GM21526 (cell line): ENCODE data around the gene ZIC1.

Experiments used
- ATAC-seq: cut with Tn5 transposase; IDR thresholded peaks from one replicate; pipeline ENCODE4 v1.9.1; 2021; ENCODE audit warnings: moderate library complexity; ENCODE audit not compliant: unreplicated experiment, low FRiP score

ZIC1 gene

GRCh38 chr3:147409143-147410115 lies at the start of gene ZIC1:
ZIC1 (plus strand) TSS chr3:147409365; CDS start chr3:147410113, 748 bp downstream.
- no peak for ATAC-seq

GRCh38 chr3:147360051-147360439 lies 49.1 kb upstream of the ZIC1 start:
- ATAC-seq: no peak

DNA sequence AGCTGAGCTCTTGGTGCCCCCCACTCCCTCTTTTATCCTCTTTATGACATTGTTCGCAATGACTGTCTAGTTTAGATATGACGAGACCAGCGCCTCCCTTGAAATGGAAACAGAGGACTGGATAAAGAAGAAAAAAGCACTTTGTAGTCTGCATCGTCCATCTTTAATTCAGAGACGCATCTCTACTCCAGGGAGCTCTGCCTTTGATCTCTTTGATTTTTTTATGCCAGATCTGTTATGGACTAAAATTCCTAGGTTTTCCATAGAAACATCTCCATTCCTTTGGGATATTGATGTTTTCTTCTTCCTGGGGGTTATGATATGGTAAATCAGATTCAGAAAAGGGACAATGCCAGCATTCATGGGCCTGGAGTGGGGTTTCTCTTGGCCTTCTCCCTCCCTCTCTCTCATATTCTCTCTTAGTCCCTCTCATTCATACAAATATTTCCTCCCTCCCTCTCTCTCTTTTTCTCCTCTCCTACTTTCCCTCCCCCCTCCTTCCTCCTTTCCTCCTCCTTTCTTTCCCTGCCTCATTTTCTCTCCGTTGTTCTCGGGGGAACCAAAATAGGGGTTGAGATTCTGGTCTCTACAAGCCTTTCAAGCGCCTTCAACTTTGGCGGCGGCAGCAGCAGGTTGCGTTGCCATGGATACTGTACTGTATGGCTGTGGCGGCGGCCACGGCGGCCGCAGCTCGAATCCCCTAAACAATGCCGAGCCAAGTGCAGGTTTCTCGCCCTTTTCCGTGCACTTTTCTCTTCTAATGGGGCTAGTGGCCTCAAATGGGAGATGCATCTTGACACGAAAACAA lies 48.3 kb upstream of the ZIC1 start:
- ATAC-seq: no peak

- ATAC-seq: peak; percentile 60
These were observed 47.4 kb upstream of the ZIC1 start for GRCh38 chr3:147361454-147362420.

GRCh38 chr3:147364771-147365170 lies 44.4 kb upstream of the ZIC1 start:
- no peak for ATAC-seq

- no peak for ATAC-seq
These were observed 43.7 kb upstream of the ZIC1 start for GRCh38 chr3:147365196-147366115.

DNA sequence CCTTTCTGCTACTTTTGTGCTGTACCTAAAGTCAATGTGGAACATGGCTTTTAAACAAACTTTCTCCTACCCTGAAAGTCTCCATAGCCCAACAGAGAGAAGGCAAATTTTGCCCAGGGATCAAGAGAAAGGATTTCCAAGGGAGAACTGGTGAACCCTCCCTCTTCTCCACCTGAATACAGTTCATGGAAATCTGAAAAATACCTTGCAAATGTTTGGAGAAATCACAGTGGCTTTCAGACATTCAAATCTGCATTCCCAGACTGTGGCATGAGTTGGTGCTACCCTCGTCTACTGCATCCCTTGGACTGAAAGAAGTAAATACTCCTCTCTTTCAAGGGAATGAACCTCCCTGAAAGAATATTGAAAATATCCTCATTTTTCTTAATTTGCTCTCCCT lies 41.5 kb upstream of the ZIC1 start:
- no peak for ATAC-seq

GRCh38 chr3:147368151-147368550 lies 41.0 kb upstream of the ZIC1 start:
- ATAC-seq: no peak

- no peak for ATAC-seq
These were observed 40.5 kb upstream of the ZIC1 start for GRCh38 chr3:147368561-147369221.

GRCh38 chr3:147369231-147369630 lies 39.9 kb upstream of the ZIC1 start:
- ATAC-seq: no peak

DNA sequence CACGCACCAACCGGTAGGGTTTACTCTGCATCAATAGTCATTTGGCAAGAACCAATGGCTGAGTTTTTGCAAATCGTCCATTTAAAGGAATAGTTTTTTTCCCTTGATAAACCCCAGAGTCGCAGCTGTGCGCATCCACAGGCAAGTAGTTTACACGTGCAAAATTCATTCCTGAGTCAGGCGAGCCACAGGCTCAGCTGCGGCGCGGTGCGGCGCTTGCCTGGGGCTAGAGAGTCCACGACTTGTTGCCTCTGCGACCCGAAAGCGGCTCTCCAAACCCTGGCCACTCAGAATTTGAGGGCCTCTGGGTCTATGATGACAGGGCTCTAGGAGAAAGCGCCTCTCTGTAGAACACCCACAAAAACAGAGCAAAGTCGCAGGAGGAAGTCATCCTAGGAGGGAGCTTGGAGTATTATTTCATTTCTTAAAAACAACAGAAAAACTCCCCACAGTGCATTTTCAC lies 39.5 kb upstream of the ZIC1 start:
- no peak for ATAC-seq

- no peak for ATAC-seq
These were observed 38.8 kb upstream of the ZIC1 start for GRCh38 chr3:147370349-147370748.

GRCh38 chr3:147371140-147371539 lies 38.0 kb upstream of the ZIC1 start:
- no peak for ATAC-seq

GRCh38 chr3:147371771-147372340 lies 37.3 kb upstream of the ZIC1 start:
- ATAC-seq: no peak

GRCh38 chr3:147372525-147373027 lies 36.6 kb upstream of the ZIC1 start:
- no peak for ATAC-seq

DNA sequence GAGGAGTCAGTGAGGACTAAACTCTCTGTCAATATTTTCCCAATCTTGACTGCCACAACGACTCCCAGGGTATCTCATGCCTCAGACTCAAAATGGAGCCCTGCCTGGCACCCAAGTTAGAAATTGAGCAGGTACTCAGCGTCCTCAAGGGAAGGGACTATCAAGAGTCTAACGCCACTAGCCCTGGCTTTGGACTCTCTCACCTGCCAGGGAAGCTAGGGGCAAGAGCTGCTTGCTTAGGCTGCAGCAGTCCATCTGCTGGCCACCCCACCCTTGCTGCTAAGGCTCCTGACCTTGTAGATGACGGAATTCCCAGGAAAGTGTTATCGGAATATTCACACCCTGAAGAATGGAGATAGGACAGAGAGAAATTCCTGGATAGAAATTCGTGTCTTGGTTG lies 35.9 kb upstream of the ZIC1 start:
- no peak for ATAC-seq

DNA sequence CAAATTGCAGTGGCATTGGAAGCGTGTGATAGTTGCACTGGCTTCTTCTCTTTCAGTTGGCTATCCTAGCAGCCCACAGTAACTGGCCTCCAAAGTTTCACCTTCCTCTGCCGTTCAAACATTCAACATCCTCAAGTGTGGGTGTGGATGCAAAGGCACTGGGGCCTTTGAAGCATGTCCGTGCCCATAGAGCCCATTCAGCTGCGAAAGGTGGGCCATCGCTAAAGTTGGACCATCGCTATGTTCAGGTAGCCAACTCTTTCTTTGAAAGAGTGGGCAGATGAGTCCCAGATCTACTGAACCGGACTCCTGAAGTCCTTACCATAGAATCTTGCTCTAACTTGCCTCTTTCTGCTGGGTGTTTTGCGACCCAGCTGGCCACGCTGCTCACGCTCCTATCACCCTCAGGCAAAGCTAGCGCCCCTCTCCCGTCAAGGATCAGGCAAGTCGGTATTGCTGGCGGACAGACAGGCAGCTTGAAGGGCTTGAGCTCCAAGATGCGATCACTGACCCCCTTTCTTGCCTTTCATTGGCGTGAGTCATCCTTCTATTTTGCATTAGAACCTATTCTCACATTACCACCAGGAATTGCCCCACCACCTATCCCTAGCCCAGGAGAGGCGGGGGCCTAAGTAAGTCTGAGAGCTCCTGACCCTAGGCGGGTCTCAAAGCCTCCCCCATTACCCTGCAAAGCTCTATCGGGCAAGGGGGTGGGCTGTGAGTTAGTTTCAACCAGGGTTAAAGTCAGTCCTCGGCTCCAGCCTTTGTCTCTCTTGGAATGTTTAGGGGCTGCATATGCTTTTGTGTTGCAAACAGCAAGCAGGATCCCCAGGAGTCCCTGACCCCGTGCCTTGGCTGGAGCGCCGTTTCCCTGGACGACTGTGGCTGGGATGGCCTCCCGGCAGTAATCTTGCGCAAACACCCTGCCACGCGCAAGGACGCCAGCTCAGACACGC lies 31.5 kb upstream of the ZIC1 start:
- no peak for ATAC-seq
